H1 (cell line): ENCODE data around the gene MEIS2. TPM values are rescaled to one million over a fixed set of nuclear protein-coding genes. Genes with fewer than 3 reads are reported as not detected.

Source experiments
- CTCF ChIA-PET: fragments of 300-600 bp; sonication (Branson Sonifier 250); formaldehyde crosslinking; loops from one replicate; lab custom pipeline; 2021; ENCODE audit not compliant: partially characterized antibody; lab: Charles Lee
- POLR2A ChIA-PET: fragments of 300-600 bp; sonication (Branson Sonifier 250); formaldehyde crosslinking; loops from one replicate; lab custom pipeline; 2021; ENCODE audit warnings: inconsistent platforms; ENCODE audit not compliant: partially characterized antibody; lab: Charles Lee
- DNase-seq, 2 experiments: peaks; one replicate each; pipeline versions ENCODE4 v3.0.0 to v3.0.0-alpha.2; 2010 to 2022; ENCODE audit warnings: low spot score in 2 of 2, low read depth in 1 of 2, mixed read lengths in 1 of 2
- FAIRE-seq: peaks from 2 replicates; lab custom pipeline; 2011; peaks lifted over from hg19 to GRCh38; lab: Jason Lieb, UNC
- H2AFZ ChIP-seq: 2 replicates; pipeline ENCODE4 v1.8.1; 2012; ENCODE audit warnings: low read length, inconsistent platforms
- H2AK5ac ChIP-seq: 2 replicates; pipeline ENCODE4 v1.6.1; 2013; ENCODE audit warnings: low read depth, low read length
- H2BK120ac ChIP-seq: replicated peaks from 2 replicates; pipeline ENCODE3; 2013; ENCODE audit warnings: low read depth, low read length, inconsistent platforms
- H2BK12ac ChIP-seq: 2 replicates; pipeline ENCODE4 v1.6.1; 2013; ENCODE audit warnings: low read depth, low read length
- H2BK15ac ChIP-seq: 2 replicates; pipeline ENCODE4 v1.6.1; 2013; ENCODE audit warnings: low read length
- H2BK20ac ChIP-seq: 2 replicates; pipeline ENCODE4 v1.6.1; 2013; ENCODE audit warnings: low read length
- H2BK5ac ChIP-seq: 2 replicates; pipeline ENCODE4 v1.6.1; 2013; ENCODE audit warnings: low read depth, low read length
- H3K14ac ChIP-seq: 2 replicates; pipeline ENCODE4 v1.6.1; 2013; ENCODE audit warnings: inconsistent platforms; ENCODE audit not compliant: insufficient read length
- H3K18ac ChIP-seq: 2 replicates; pipeline ENCODE4 v1.6.1; 2013; ENCODE audit warnings: low read length; ENCODE audit errors: extremely low read depth
- H3K23ac ChIP-seq: 2 replicates; pipeline ENCODE4 v1.6.1; 2013; ENCODE audit warnings: inconsistent platforms; ENCODE audit not compliant: insufficient read length
- H3K23me2 ChIP-seq: 2 replicates; pipeline ENCODE4 v1.6.1; 2013; ENCODE audit warnings: low read depth, low read length
- H3K27ac ChIP-seq: 2 replicates; pipeline ENCODE4 v1.6.1; 2011; ENCODE audit warnings: low read depth, low read length, inconsistent platforms
- H3K27me3 ChIP-seq, 4 experiments: replicated peaks in 1 of 4; 1 replicate in 1 of 4; 2 replicates in 3 of 4; pipeline versions ENCODE4 v1.6.1 to v1.8.1; 2011 to 2013; ENCODE audit warnings: low read length in 3 of 4, mild to moderate bottlenecking in 3 of 4, inconsistent platforms in 2 of 4, mixed read lengths in 2 of 4, moderate library complexity in 1 of 4; ENCODE audit not compliant: control insufficient read depth in 3 of 4, insufficient read depth in 3 of 4; ENCODE audit errors: extremely low read depth in 1 of 4
- H3K36me3 ChIP-seq, 4 experiments: 2 replicates each; pipeline versions ENCODE4 v1.6.1 to v1.8.1; 2011 to 2013; ENCODE audit warnings: mild to moderate bottlenecking in 4 of 4, low read length in 3 of 4, moderate library complexity in 2 of 4, control low read depth in 1 of 4, inconsistent platforms in 1 of 4; ENCODE audit not compliant: insufficient read depth in 4 of 4, control insufficient read depth in 2 of 4
- H3K4ac ChIP-seq: replicated peaks from 2 replicates; pipeline ENCODE3; 2013; ENCODE audit warnings: low read length, low read depth, mixed read lengths, inconsistent platforms; ENCODE audit not compliant: insufficient read length
- H3K4me1 ChIP-seq, 4 experiments: replicated peaks in 1 of 4; 1 replicate in 1 of 4; 2 replicates in 3 of 4; pipeline versions ENCODE4 v1.6.1 to v1.8.1; 2011 to 2013; ENCODE audit warnings: low read length in 3 of 4, inconsistent platforms in 2 of 4, mixed read lengths in 1 of 4; ENCODE audit not compliant: insufficient read depth in 4 of 4, control insufficient read depth in 3 of 4
- H3K4me2 ChIP-seq, 2 experiments: 2 replicates each; pipeline versions ENCODE4 v1.6.1 to v1.8.1; 2011 to 2013; ENCODE audit warnings: low read depth in 2 of 2, low read length in 2 of 2, control low read depth in 1 of 2, inconsistent platforms in 1 of 2, mild to moderate bottlenecking in 1 of 2; ENCODE audit not compliant: insufficient read depth in 1 of 2
- H3K4me3 ChIP-seq, 4 experiments: fragments of 200-600, 300-600 bp in 1 of 4; sonication (generic), shearing (Covaris generic), sonication (Bioruptor Twin) in 1 of 4; 2 replicates each; pipeline versions ENCODE4 v1.5.1 to v1.8.1; 2011 to 2016; ENCODE audit warnings: low read length in 4 of 4, low read depth in 3 of 4, control low read depth in 2 of 4, inconsistent platforms in 2 of 4, mild to moderate bottlenecking in 2 of 4, mixed read lengths in 1 of 4, moderate library complexity in 1 of 4; ENCODE audit not compliant: insufficient read depth in 2 of 4; ENCODE audit errors: extremely low read depth in 1 of 4
- H3K56ac ChIP-seq: replicated peaks from 2 replicates; pipeline ENCODE3; 2013; ENCODE audit warnings: low read depth, mild to moderate bottlenecking, mixed read lengths, low read length, inconsistent platforms; ENCODE audit not compliant: insufficient read length
- H3K79me1 ChIP-seq: 2 replicates; pipeline ENCODE4 v1.6.1; 2013; ENCODE audit warnings: low read depth, low read length, control low read depth
- H3K79me2 ChIP-seq, 2 experiments: 2 replicates each; pipeline versions ENCODE4 v1.6.1 to v1.8.1; 2012 to 2013; ENCODE audit warnings: low read length in 2 of 2, mild to moderate bottlenecking in 2 of 2, inconsistent platforms in 1 of 2; ENCODE audit not compliant: insufficient read depth in 2 of 2, control insufficient read depth in 1 of 2
- H3K9ac ChIP-seq, 4 experiments: replicated peaks in 1 of 4; 1 replicate in 1 of 4; 2 replicates in 3 of 4; pipeline versions ENCODE4 v1.6.1 to v1.8.1; 2011 to 2013; ENCODE audit warnings: low read depth in 3 of 4, low read length in 3 of 4, control low read depth in 2 of 4, mild to moderate bottlenecking in 2 of 4, moderate library complexity in 2 of 4, inconsistent platforms in 1 of 4; ENCODE audit errors: extremely low read depth in 1 of 4
- H3K9me3 ChIP-seq, 2 experiments: 2 replicates each; pipeline versions ENCODE4 v1.6.1 to v1.8.1; 2012 to 2013; ENCODE audit warnings: mild to moderate bottlenecking in 2 of 2, moderate library complexity in 2 of 2, control low read depth in 1 of 2, inconsistent platforms in 1 of 2, low read depth in 1 of 2, low read length in 1 of 2, mixed read lengths in 1 of 2; ENCODE audit not compliant: insufficient read depth in 2 of 2
- H4K20me1 ChIP-seq, 2 experiments: replicated peaks in 1 of 2; 2 replicates each; pipeline versions ENCODE3 to v1.8.1; 2011 to 2013; ENCODE audit warnings: inconsistent platforms in 2 of 2, low read length in 2 of 2, mild to moderate bottlenecking in 1 of 2; ENCODE audit not compliant: insufficient read depth in 2 of 2, control insufficient read depth in 1 of 2
- H4K5ac ChIP-seq: 2 replicates; pipeline ENCODE4 v1.6.1; 2013; ENCODE audit warnings: low read length, low read depth, mixed read lengths, inconsistent platforms; ENCODE audit not compliant: insufficient read length
- H4K8ac ChIP-seq: 2 replicates; pipeline ENCODE4 v1.8.0; 2013; ENCODE audit warnings: mild to moderate bottlenecking, moderate library complexity, low read length, inconsistent platforms; ENCODE audit not compliant: insufficient read depth; ENCODE audit errors: extremely low read depth
- H4K91ac ChIP-seq: replicated peaks from 2 replicates; pipeline ENCODE3; 2013; ENCODE audit warnings: low read length, mixed read lengths, inconsistent platforms; ENCODE audit not compliant: insufficient read length
- BACH1 ChIP-seq: IDR thresholded peaks from 2 replicates; pipeline ENCODE4 v1.6.1; 2012; ENCODE audit warnings: low read length, improper control_type of control experiment
- CEBPB ChIP-seq: IDR thresholded peaks from 2 replicates; pipeline ENCODE4 v1.6.1; 2012; ENCODE audit warnings: low read depth, low read length
- GABPA ChIP-seq: IDR thresholded peaks from 2 replicates; pipeline ENCODE4 v1.6.1; 2011; ENCODE audit warnings: mild to moderate bottlenecking, low read length, moderate library complexity, borderline replicate concordance; ENCODE audit not compliant: insufficient read depth
- NRF1 ChIP-seq: IDR thresholded peaks from 2 replicates; pipeline ENCODE4 v1.6.1; 2011; ENCODE audit warnings: mild to moderate bottlenecking, low read depth, low read length, improper control_type of control experiment
- RAD21 ChIP-seq, 2 experiments: IDR thresholded peaks in 1 of 2; conservative IDR thresholded peaks in 1 of 2; 2 replicates each; pipeline ENCODE4 v1.6.1; 2011; ENCODE audit warnings: low read depth in 2 of 2, low read length in 2 of 2, improper control_type of control experiment in 1 of 2, inconsistent platforms in 1 of 2, mild to moderate bottlenecking in 1 of 2, moderate library complexity in 1 of 2
- RNF2 ChIP-seq: fragments of 200-900, 300-1000 bp; sonication (generic); IDR thresholded peaks from 2 replicates; pipeline ENCODE4 v1.7.1; 2016; ENCODE audit warnings: borderline replicate concordance, low read depth, mild to moderate bottlenecking, antibody characterized with exemption, low read length; ENCODE audit not compliant: poor library complexity, severe bottlenecking; ENCODE audit errors: missing control alignments
- SIN3A ChIP-seq, 2 experiments: IDR thresholded peaks in 1 of 2; conservative IDR thresholded peaks in 1 of 2; 2 replicates each; pipeline ENCODE4 v1.6.1; 2011 to 2012; ENCODE audit warnings: low read length in 2 of 2, improper control_type of control experiment in 1 of 2, low read depth in 1 of 2, mild to moderate bottlenecking in 1 of 2
- SIRT6 ChIP-seq: IDR thresholded peaks from one replicate; pipeline ENCODE4 v1.7.1; 2012; ENCODE audit warnings: low read length, inconsistent platforms
- TBP ChIP-seq: IDR thresholded peaks from 2 replicates; pipeline ENCODE4 v1.6.1; 2011; ENCODE audit warnings: low read depth, low read length, improper control_type of control experiment
- WGBS, 2 experiments: shearing (Covaris generic) in 1 of 2; methylation state at CpG; one replicate each; pipeline versions ENCODE4 v1.1.6 to v1.1.7; 2013 to 2015; ENCODE audit warnings: low lambda C conversion rate in 2 of 2, mixed read lengths in 2 of 2, inconsistent platforms in 1 of 2, low coverage in 1 of 2, missing lambda C conversion rate in 1 of 2; ENCODE audit not compliant: insufficient replicate concordance in 2 of 2, insufficient coverage in 1 of 2, insufficient read length in 1 of 2; ENCODE audit errors: extremely low coverage in 1 of 2, missing lambda C conversion rate in 1 of 2; 5-methylcytosine and 5-hydroxymethylcytosine counted together
- polyA plus RNA-seq, 7 experiments: library from polyadenylated mRNA; depleted of rRNA in 3 of 7; stranded (reverse) in 5 of 7; unstranded in 2 of 7; fragments of >200 nt in 5 of 7; fragments of 200-250 nt in 2 of 7; gene quantifications; 1 replicate in 5 of 7; 2 replicates in 1 of 7; 4 replicates in 1 of 7; pipeline versions ENCODE4 v1.2.1 to v1.2.3, GENCODE V29; 2011 to 2013; ENCODE audit warnings: missing spikeins in 2 of 7, mixed read lengths in 2 of 7
- total RNA-seq: library from RNA; stranded (reverse); fragmentation: NEBNext Ultra II Directional; extraction: Animal tissue kit (Norgen Biotek cat#: 25700); gene quantifications from 2 replicates; pipeline ENCODE4 v1.2.1, GENCODE V29; 2021

The MEIS2 gene
- total and polyA plus RNA-seq, 2 of the 8 experiments (the other 6 are each of a cell fraction or from before 2014, with no cell fraction given): 0.22 to 1.2 TPM

GRCh38 chr15:37054336-37054735, 46.0 kb downstream of the MEIS2 start:
- CTCF ChIA-PET: no interaction called here

More at GRCh38 chr15:37054336-37054735, 46.0 kb downstream of the MEIS2 start:
- Histone ChIP-seq H2BK20ac (no peak overlapping the region), H3K9ac (no peak overlapping the region), H2BK120ac (no peak overlapping the region), H2BK5ac (no peak overlapping the region), H3K36me3 (no peaks in the 10 kb centered on the region), H2AK5ac (no peak overlapping the region), H2BK12ac (no peak overlapping the region), H3K56ac (no peak overlapping the region), H2AFZ (no peak overlapping the region), H3K23ac (no peak overlapping the region), H3K4me2 (no peak overlapping the region), H3K4ac (no peak overlapping the region), H3K9me3 (no peaks in the 10 kb centered on the region), H3K4me1 (peaks cover 0 to 6% (median 4%) of the 10 kb centered on the region in 4 experiments; a peak in 2 of 7 replicates), H3K79me1 (no peaks in the 10 kb centered on the region), H2BK15ac (no peak overlapping the region), H4K5ac (no peak overlapping the region), H3K23me2 (no peaks in the 10 kb centered on the region), H3K4me3 (no peak overlapping the region), H4K91ac (no peak overlapping the region), H3K18ac (no peak overlapping the region), H4K20me1 (no peaks in the 10 kb centered on the region), H4K8ac (no peak overlapping the region), H3K27me3 (no peaks in the 10 kb centered on the region), H3K79me2 (no peaks in the 10 kb centered on the region), H3K27ac (no peak overlapping the region), H3K14ac (no peak overlapping the region)
- POLR2A ChIA-PET: interaction anchor here (0.5 kb wide), 2 partner anchors 18 to 34 kb away, joined by 3 read pairs; no protein-coding TSS in a partner anchor
- TF ChIP-seq BACH1: no peak
- no peak for TF ChIP-seq TBP
- TF ChIP-seq RNF2: no peak
- TF ChIP-seq RAD21 (IDR thresholded peaks at IDR 0.05 in 1 of 2, conservative IDR thresholded peaks at IDR 0.05 in 1 of 2; ENCODE audit: low read depth in 2 of 2, low read length in 2 of 2): no peak
- TF ChIP-seq SIRT6: no peak
- TF ChIP-seq NRF1: no peak
- TF ChIP-seq SIN3A (conservative IDR thresholded peaks at IDR 0.05 in 1 of 2, IDR thresholded peaks at IDR 0.05 in 1 of 2; ENCODE audit: low read depth in 1 of 2, low read length in 2 of 2): no peak
- TF ChIP-seq GABPA: no peak
- no peak for TF ChIP-seq CEBPB
- DNase-seq (no peak), FAIRE-seq (no peak)
- WGBS, 2 experiments: 89% methylated on average over 7 of the region's 7 CpGs; no CpG with 5 or more reads in 1 of the 2 experiments
